ENCODE data around the gene INO80C.
"Not testable (repeated sequence)": the region's sequence is repeated elsewhere in the genome, so short reads cannot be mapped to it uniquely, and the experiment has no call there.

INO80C gene

DNA sequence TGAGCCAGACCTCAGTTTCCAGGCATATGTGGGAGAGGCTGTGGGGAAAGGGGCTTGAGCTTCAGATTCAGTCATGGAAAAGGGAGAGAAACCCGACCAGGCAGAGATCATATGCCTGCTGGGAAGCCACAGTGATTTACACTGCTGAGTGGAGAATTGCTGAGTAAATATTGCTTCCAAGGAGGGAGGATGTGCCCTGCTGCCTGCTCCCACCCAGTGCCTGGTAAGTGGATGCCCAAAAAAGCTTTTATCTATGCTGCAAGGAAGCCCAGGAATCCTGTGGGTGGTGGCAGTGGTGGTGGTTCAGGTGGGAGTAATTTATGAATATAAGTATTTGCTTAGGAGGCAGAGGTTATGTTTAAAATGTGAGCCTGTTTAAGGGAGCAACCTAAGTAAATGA, 39.5 kb downstream of the INO80C start:
- no peak for DNase-seq

DNA sequence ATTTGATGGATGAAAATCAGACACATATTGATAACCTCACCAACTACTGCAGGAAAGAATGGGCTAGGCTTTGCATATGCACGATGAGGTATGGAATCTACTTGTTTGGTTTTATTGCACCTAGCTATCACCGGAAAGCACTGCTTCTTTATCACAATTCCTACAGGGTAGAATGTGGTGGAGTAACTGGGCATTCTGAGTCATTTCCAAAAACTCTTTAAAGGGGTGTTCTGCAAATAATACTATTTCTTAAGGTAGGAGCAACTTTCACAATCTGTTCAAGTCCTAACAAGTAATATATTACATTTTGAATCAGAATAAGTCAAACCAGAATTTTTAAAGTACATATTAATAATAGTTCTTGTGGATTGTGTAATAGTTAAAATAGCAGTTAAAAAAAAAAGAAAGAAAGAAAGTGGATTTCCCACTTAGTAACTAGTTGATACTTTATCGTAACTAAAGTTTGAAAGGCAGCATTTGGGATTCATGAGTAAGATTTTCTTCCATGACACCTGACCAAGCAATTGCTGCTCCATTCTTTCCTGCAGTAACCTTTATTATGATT, 40.5 kb downstream of the INO80C start:
- DNase-seq, result no peak

DNA sequence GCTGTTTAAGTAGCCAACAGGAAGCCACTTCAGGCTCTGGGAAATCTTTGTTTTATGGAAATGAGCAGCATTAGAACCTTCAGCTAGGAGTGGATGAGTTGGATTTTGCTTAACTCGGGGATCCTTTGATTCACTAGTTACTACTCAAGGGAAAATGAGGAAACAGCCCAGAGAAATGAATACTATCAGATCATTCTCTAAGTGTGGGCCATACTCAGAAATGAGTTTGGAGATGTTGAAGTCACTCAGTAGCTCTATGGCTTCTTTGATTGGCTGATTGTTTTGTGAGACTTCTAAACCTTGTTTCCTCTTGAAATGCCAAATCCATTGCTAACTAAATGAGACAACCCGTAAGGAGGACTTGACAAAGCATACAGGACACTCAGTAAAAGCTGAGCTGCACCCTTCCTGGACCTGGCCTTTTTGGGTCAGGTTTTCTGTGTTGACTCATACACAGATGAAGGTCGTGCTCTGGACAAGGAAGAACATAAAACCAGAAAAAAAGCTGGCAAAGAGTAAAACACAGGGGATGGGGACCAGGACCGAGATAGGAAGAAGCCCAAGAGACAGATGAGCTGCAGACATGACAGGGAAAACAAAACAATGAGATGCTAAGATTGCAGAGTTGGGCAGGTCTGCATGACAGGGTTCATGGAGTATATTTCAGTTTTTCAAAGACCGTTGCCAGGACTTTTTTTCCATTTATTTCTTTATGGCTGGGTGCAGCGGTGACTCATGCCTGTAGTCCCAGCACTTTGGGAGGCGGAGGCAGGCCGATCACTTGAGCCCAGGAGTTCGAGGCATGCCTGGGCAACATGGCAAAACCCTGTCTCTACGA, 41.6 kb downstream of the INO80C start:
- no peak for DNase-seq

DNA sequence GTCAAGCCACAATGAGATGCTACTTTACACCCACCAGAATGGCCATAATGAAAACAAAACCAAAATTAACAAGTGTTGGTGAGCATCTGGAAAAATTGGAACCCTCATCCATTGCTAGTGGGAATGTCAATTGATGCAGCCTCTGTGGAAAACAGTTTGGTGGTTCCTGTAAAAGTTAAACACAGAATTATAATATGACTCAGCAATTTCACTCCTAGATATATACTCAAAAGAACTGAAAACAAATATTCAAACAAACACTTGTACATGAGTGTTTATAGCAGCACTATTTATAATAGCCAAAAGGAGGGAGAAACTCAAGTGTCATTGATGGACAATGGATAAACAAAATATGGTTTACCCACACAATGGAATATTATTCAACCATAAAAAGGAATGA, 43.0 kb downstream of the INO80C start:
- DNase-seq, result no peak

DNA sequence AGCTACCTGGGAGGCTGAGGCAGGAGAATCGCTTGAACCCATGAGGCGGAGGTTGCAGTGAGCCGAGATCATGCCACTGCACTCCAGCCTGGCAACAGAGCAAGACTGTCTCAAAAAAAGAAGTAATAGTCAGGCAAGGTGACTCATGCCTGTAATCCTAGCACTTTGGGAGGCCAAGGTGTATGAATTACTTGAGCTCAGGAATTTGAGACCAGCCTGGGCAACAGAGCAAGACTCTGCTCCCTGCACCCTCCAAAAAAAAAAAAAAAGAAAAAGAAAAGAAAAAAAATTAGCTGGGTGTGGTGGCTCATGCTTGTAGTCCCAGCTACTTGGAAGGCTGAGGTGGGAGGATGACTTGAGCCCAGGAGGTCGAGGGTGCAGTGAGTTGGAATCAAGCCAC, 44.7 kb downstream of the INO80C start:
- not testable (repeated sequence) for DNase-seq

DNA sequence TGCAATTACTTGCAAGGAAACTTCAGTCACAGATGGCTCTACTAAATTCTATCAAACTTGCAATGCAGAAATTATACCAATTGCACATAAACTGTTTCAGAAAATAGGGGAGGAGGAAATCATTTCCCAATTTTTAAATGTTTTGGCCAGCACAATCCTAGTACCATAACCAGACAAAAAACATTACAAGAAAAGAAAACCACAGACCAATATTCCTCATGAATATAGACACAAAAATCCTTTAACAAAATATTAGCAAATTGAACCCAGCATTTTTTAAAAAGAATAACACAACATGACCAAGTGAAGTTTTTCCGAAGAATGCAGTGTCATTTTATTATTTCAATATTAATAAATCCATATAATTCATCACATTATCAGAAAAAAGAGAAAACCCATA, 45.8 kb downstream of the INO80C start:
- no peak for DNase-seq

DNA sequence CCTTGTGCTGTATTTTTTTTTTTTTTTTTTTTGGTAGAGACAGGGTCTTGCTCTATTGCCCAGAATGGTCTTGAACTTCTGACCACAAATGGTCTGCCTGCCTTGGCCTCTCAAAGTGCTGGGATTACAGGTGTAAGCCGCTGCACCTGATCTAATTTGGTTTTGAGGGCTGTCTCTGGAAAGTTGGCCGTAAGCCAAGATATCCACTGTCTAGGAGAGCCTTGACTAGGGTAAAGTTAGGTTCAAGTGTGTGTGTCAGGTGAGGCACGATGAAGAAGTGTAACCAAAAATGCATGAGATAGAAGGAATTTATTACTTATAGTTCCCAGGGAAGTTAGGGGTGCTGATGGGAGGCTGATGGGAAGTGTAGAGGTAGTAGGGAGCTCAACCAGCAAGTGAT, 46.7 kb downstream of the INO80C start:
- no peak for DNase-seq

DNA sequence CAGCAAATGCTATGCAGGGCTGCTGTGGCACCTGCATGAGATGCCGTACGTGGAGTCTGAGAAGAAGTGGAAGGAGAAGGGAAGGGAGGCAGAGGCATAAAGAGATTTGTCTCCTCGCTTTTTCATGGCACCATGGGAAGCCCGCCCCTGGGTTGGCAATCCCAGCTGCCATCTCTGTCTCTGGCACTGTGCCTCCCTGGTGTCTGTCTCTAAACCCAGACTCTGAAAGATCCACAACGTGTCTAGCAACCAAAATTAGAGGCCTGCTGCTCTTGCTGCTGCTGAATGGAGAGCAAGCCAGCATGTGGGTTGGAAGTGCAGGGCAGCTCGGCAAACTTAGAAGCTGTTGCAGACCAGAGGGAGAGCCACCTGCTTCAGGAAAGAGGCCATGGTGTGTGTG, 53.1 kb downstream of the INO80C start:
- DNase-seq, result no peak

DNA sequence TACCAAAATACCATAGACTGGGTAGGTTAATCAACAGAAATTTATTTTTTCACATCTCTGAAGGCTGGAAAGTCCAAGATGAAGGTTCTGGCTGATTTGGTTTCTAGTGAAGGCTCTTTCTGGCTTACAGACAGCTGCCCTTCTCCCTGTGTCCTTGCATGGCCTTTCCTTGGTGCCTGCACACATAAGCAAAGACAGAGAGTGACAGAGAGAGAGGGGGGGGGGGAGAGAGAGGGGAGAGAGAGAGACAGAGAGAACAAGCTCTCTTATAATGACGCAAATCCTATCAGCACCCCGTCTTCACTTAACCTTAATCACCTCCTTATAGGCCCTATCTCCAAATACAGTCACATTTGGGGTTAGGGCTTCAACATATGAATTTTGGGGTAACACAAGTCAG, 53.9 kb downstream of the INO80C start:
- DNase-seq, result no peak

DNA sequence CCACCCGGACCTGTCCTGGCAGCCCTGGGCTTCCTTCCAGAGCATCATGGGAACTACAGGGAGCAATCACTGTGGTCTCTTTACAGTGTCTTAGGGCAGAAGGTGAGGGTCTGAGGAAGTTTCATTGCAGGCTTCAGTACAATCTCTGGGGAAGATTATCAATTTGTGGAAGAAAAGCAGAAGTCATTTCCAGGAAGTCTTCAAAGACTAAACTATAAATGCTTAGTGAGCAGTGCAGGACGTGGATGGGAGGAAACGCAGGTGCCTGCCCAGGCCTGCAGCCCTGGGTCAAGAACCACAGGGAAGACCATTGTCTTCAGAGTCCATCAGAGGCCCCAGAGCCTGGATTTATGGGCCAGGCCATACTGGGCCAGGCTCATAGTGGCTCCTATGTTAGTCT, 54.3 kb downstream of the INO80C start:
- no peak for DNase-seq

DNA sequence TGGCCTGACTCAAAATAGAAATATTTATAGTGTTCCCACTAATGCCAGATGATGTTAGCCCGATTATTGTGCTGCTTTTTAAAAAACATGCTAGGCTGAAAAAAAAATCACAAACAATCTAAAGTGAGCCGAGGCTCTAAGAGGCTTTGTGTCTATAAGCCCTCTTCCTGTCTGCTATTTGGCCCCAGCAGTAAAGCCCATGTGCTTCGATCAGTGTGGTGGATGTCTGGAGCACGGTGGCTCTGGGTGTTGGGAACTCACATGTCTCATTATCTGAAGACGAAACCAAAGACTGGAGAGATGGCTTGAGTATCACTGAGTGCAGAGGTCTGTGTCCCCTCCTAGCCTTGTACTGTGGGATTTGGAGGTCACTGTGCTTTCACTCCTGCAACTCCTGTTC, 55.1 kb downstream of the INO80C start:
- no peak for DNase-seq

DNA sequence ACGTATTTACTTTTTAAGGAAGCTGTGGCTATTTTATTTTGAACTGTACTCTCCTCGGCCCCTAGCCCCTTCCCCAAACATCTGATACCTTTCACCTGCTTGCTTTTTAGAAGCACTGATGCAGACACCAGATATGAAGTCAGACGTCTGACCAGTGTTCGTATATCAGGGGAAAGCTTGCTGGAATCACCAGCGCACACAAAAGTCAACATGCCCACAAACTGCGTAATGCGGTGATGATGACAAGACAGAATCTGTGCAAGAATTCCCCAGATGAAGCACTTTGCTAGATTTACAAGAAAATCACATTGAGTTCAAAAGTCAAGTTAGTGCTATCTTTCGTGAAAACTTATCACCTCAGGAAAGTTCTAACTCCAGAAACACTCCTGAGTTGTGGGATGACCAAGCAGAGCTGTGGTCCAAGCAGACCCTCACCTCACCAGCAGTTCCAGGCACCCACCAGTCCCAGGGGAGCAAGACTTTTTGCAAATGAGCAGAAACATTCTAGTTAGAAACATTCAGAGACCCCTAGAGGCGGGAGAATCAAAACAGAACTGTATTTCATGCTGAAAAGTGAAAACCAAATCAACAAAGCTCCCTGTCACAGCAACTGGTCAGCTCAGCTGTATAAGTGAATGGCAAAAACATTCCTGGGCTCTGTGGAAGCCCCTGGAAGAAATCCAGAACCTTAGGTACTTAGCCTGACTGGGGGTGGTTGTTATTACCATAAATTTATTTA, 55.7 kb downstream of the INO80C start:
- no peak for DNase-seq

DNA sequence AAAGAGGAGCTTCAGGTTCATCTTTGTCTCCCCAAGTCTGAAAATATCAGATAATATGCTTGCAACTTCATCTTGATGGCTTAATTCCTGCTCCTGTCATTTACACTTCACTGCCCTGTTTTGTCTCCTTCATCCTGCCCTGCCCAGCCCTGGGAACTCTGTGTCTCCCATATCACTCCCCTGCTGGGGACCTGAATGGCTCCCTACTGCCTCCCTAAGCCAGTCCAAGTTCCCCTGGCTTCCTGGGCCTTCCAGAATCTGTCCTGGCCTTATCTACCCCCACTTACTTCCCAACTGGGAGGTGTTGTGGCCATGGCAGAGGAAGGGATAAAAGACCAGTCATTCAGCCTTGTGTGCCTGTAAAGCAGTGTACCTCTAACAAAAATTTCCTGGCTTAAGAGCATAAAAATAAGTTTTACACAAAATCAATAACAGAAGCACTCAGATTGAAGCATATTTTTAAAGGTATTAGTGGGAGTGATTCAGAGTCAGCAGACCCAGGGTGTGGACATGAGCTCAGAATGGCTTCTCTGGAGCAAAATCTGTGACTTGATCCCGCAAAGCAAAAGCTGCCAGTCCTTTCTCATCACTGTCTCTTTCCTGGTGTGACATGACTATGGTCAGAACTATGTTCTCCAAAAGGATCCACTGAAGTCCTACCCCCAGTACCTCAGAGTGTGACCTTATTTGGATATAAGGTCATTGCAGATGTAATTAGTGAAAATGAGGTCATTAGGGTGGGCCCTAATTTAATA, 59.1 kb downstream of the INO80C start:
- no peak for DNase-seq

DNA sequence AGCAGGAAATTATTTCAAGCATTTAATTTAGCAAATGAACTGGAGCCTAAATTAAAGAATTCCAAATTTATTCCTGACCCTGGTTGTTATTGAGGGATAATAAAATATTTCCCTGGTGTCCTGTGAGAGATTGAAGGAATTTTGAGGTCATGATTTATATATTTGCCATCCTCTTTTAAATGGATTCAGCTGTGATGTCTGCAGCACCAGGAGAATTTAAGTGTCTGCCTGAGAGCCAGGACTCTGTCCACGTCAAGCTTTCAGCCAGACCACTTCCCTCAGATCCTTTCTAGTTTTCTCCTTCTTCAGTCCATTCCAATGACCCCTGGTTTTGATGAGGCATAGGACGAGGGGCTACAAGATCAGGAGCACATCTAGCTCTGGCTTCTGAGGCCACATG, 59.9 kb downstream of the INO80C start:
- no peak for DNase-seq

DNA sequence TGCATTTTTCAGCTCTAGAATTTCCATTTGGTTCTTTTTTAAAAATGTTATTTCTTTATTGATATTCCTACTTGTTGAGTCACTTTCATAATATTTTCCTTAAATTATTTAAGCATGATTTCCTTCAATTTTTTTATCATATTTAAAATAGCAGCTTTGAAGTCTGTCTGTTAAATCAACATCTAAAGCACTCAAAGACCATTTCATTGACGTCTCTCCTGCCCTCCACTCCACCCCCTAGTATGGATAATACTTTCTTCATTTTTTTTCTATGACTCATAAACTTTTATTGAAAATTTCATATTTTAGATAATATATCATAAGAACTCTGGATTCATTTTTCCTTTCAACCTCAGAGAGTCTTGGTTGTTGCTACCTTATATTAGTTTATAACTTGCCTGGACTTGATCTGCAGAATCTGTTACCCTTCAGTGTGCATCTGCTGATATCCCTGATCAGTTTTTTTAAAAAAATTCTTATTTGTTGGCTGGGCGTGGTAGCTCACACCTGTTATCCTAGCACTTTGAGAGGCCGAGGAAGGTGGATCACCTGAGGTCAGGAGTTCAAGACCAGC, 61.6 kb downstream of the INO80C start:
- no peak for DNase-seq

DNA sequence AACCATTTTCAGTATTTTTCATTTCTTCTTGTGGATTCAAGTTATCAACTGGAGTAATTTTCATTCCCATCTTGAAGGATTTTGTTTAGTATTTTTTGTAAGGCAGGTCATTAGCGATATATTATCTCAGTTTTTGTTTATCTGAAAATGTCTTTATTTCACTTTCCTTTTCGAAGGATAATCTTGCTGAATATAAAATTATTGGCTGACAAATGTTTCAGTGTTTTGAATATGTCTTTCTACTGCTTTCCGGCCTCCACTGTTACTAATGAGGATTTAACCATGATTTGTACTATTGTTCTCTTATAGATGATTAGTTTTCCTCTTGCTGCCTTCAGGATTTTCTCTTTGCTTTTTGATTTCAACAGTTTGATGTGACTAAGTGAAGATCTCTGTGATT, 62.4 kb downstream of the INO80C start:
- no peak for DNase-seq

DNA sequence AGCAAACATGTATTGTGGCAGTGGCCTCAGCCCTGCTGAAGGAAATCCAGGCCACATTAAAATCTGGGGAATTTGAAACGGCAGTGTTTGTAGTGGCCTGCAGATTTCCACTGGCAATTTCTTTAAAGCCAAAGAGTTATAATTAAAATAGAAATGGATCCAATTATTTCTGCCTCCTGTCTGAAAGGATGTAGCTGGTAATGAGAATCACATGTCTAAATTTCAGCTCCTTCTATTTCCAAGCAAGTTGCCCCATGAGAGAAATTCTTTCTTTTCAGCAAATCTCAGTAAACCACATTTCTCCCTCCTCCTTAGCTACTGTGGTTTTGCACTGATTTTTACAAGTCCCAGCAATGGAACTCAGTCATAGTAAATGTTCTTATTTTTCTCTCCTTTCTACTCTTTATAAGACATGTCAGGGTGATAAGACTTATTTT, 65.2 kb downstream of the INO80C start:
- no peak for DNase-seq

DNA sequence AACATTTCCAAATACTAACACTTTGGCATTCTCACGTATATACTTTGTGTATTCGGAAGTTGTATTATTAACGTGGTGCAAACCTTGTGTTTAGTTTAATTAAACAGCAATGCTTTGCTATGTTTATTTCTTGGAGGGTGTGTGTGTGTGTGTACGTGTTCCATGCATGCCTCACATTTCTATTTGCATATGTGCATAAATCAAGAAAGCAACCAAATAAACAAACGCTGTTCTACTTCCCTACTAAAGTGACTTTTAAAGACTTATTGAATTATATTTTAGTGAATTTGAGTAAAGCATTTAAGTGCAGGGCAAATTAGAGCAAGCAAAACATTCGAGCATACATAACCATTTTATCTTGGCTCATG, 66.4 kb downstream of the INO80C start:
- DNase-seq, result no peak

DNA sequence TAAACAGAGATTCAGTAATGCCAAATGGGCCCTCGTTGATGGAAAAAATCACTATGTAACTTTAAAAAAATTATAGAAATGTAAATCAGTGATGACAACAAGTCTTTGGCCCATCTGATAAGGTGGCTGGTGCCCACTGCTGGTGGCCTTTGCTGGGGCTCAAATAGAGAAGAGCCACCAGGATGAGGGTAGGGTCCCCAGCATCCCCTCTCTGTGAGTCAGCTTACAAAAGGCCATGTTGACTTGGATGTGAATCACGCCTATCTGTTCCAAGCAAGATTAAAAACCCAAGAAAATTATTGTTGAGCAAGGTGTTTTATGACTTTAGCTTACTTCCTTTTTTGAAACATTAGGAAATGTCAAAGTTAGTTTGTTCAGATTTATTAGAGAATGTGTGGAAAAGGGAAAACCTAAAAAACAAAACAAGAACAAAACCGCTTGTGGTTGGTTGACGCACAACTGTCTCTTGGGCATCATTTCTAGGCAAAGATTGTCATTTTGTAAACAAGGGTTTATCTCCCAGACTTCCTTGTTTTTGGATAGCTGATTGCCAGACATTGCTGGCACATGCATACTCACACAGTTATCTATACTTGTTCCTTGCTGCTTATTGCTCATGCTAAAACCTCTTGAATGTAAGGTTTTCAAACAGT, 66.9 kb downstream of the INO80C start:
- no peak for DNase-seq

DNA sequence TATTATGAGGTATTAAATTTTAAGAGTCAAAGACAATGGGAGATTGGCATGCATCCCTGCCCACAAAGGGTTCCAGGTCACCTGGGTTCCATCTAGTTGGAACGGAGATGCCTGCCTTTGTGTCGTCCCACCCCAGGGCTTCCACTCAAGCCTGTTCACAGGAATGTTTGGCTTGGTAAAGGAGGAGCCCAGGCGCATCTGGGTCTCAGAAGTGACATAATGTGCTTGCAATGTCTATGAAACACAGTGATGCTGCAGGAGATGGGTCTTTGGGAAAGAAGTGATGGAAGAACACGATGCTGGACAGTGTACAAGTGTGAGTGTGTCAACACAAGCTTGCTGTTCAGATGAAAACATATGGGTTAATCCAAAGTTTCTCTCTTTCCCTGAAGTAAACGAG, 71.0 kb downstream of the INO80C start:
- no peak for DNase-seq

DNA sequence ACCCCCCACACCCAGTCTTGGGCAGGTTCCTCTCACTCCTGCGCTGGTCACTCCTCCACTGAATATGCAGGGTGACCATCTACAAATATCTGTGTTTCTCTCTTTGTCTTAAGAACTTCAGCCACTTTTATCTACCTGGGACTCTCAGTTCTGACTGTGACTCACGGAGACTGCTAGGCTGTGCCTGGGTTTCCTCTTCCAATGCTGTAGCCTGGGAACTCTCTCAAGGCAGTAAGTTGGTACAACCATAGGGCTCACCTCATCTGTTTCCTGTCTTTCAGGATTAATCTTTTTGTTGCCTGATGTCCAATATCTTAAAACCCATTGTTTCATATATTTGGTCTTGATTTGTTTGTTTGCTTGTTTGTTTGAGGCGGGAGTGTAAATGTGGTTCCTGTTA, 73.4 kb downstream of the INO80C start:
- DNase-seq, result no peak

DNA sequence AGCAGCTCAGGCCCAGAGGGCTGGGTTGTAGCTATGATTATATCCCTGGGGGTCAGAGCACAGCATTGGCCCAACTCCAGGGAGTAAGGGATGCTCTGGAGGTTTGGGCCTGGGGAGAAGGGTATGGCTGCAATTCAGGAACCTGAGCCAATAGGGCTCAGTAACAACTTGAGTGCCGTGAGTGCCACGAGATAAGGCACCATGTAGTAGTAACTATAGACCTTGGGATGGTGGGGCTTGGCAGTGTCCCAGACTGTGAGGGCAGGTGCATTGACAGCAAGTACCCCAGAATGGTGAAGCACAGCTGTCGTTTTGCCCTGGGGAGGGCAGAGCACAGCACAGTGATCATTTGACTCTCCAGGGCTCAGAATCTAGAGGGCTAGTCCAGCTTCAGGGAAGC, 75.5 kb downstream of the INO80C start:
- no peak for DNase-seq

DNA sequence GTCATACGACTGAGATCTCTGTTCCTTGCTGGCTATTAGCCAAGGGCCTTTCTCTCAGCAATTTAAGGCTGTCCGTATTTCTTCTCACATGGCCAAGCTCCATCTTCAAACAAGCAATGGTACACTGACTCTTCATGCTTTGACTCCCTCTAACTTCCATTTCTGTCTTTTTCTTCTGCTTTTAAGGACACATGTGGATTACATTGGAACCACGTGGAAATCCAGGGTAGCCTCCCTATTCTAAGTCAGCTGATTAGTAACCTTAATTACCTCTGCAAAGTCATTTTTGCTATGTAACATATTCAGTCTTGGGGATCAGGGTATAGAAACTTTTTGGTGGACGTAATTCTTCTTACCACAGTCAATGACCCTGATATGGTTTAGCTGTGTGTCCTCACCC, 79.2 kb downstream of the INO80C start:
- DNase-seq, result no peak
